Thymus (tissue), 11 donors: ENCODE data around the gene PXN. TPM values are rescaled to one million over a fixed set of nuclear protein-coding genes. Genes with fewer than 3 reads are reported as not detected.

Experiments
- DNase-seq, 9 donors: peaks; one replicate each; pipeline ENCODE4 v3.0.0-alpha.2; 2013; ENCODE audit warnings: low spot score in 9 of 9, low read depth in 6 of 9, missing footprints in 1 of 9
- H3K27ac ChIP-seq, 2 donors: one replicate each; pipeline ENCODE4 v1.5.1; 2013; ENCODE audit warnings: control low read depth in 1 of 2, low read depth in 1 of 2, low read length in 1 of 2, mild to moderate bottlenecking in 1 of 2, moderate library complexity in 1 of 2
- H3K27me3 ChIP-seq, 2 donors: one replicate each; pipeline ENCODE4 v1.5.1; 2013; ENCODE audit warnings: low read length in 1 of 2; ENCODE audit not compliant: control insufficient read depth in 2 of 2, insufficient read depth in 1 of 2
- H3K36me3 ChIP-seq, 2 donors: one replicate each; pipeline ENCODE4 v1.5.1; 2013; ENCODE audit warnings: low read length in 1 of 2, mild to moderate bottlenecking in 1 of 2, moderate library complexity in 1 of 2; ENCODE audit not compliant: control insufficient read depth in 2 of 2, insufficient read depth in 2 of 2
- H3K4me1 ChIP-seq, 2 donors: one replicate each; pipeline ENCODE4 v1.5.1; 2013; ENCODE audit warnings: low read length in 2 of 2; ENCODE audit not compliant: control insufficient read depth in 2 of 2, insufficient read depth in 2 of 2
- H3K4me3 ChIP-seq, 2 donors: one replicate each; pipeline ENCODE4 v1.5.1; 2013; ENCODE audit warnings: low read length in 2 of 2, control low read depth in 1 of 2, mild to moderate bottlenecking in 1 of 2
- H3K9me3 ChIP-seq, 2 donors: one replicate each; pipeline ENCODE4 v1.5.1; 2013; ENCODE audit warnings: low read length in 1 of 2, mild to moderate bottlenecking in 1 of 2; ENCODE audit not compliant: control insufficient read depth in 2 of 2, insufficient read depth in 1 of 2
- WGBS: extraction: QIAGEN DNeasy Blood & Tissue Kit; methylation state at CpG from one replicate; pipeline ENCODE4 v1.1.7; 2013; 5-methylcytosine and 5-hydroxymethylcytosine counted together
- polyA plus RNA-seq: library from polyadenylated mRNA; stranded (reverse); fragments of 200-250 nt; gene quantifications from one replicate; pipeline ENCODE4 v1.2.3, GENCODE V29; 2013
- total RNA-seq: library from RNA; stranded (reverse); fragments of 120-200 nt; gene quantifications from one replicate; pipeline ENCODE4 v1.2.4, GENCODE V29; 2013
- donor health status: healthy.

The PXN gene
- total and polyA plus RNA-seq, 2 donors: 7.2 to 112 TPM

GRCh38 chr12:120161852-120162251, 103.7 kb downstream of the PXN start:
- no peaks in the 10 kb centered on the region for H3K27me3 ChIP-seq
- no peaks in the 10 kb centered on the region for H3K9me3 ChIP-seq
- no peak overlapping the region for H3K4me3 ChIP-seq
- DNase-seq: no peak
- WGBS: 97% methylated on average over 11 of the region's 11 CpGs
- H3K36me3 ChIP-seq: peaks cover 77 to 79% of the 10 kb centered on the region in 2 donors
- H3K4me1 ChIP-seq: no peaks in the 10 kb centered on the region
- H3K27ac ChIP-seq: no peak overlapping the region

Other genes starting within 250 kb of the PXN start
- gene RAB35, start 149.0 kb downstream of the PXN start, total RNA-seq: 32.2 TPM
- gene RAB35, start 149.0 kb downstream of the PXN start, polyA plus RNA-seq: 37.5 TPM
- 34.5 TPM for gene GCN1, start 71.0 kb downstream of the PXN start, total RNA-seq
- 22.4 TPM for gene GCN1, start 71.0 kb downstream of the PXN start, polyA plus RNA-seq
- gene RPLP0, start 64.6 kb downstream of the PXN start, total RNA-seq: 3,220 TPM
- 2,741 TPM for gene RPLP0, start 64.6 kb downstream of the PXN start, polyA plus RNA-seq
- 19,743 TPM for gene RNU4-2, start 26.2 kb upstream of the PXN start, total RNA-seq
- gene RNU4-2, start 26.2 kb upstream of the PXN start, polyA plus RNA-seq: not detected
- gene RNU4-1, start 27.5 kb upstream of the PXN start, total RNA-seq: 7,767 TPM
- not detected for gene RNU4-1, start 27.5 kb upstream of the PXN start, polyA plus RNA-seq
- gene SIRT4, start 36.6 kb upstream of the PXN start, total RNA-seq: 2.8 TPM
- 2.8 TPM for gene SIRT4, start 36.6 kb upstream of the PXN start, polyA plus RNA-seq
- 0.09 TPM for gene PLA2G1B, start 62.0 kb upstream of the PXN start, total RNA-seq
- gene PLA2G1B, start 62.0 kb upstream of the PXN start, polyA plus RNA-seq: 1.5 TPM
- gene MSI1, start 103.4 kb upstream of the PXN start, total RNA-seq: 0.05 TPM
- gene MSI1, start 103.4 kb upstream of the PXN start, polyA plus RNA-seq: 0.25 TPM
- 443 TPM for gene COX6A1, start 172.4 kb upstream of the PXN start, total RNA-seq
- 494 TPM for gene COX6A1, start 172.4 kb upstream of the PXN start, polyA plus RNA-seq
- 34.8 TPM for gene TRIAP1, start 180.7 kb upstream of the PXN start, total RNA-seq
- gene TRIAP1, start 180.7 kb upstream of the PXN start, polyA plus RNA-seq: 50.3 TPM
- 22.8 TPM for gene GATC, start 180.7 kb upstream of the PXN start, total RNA-seq
- gene GATC, start 180.7 kb upstream of the PXN start, polyA plus RNA-seq: 14.4 TPM
- gene SRSF9, start 204.0 kb upstream of the PXN start, total RNA-seq: 152 TPM
- gene SRSF9, start 204.0 kb upstream of the PXN start, polyA plus RNA-seq: 178 TPM
- 248 TPM for gene DYNLL1, start 230.4 kb upstream of the PXN start, total RNA-seq
- 410 TPM for gene DYNLL1, start 230.4 kb upstream of the PXN start, polyA plus RNA-seq